Measurements from ENCODE around the gene LHX2. TPM values are rescaled to one million over a fixed set of nuclear protein-coding genes. Genes with fewer than 3 reads are reported as not detected.
A peak's percentile ranks its signal among the peaks of the same experiment; 100 is the strongest.

The LHX2 gene
- total RNA-seq, 1 experiment from 2014 or later, result not detected

GRCh38 chr9:124045830-124046177 lies 34.2 kb downstream of the LHX2 start:
- H3K27me3 Mint-ChIP-seq (ENCODE audit: low read depth), result peaks cover 71% of the 10 kb centered on the region
- H3K27ac ChIP-seq (ENCODE audit: insufficient read length, low read depth, low read length), result no peak overlapping the region

More at GRCh38 chr9:124045830-124046177, 34.2 kb downstream of the LHX2 start:
- Histone ChIP-seq H3K9ac (ENCODE audit: extremely low read depth, insufficient read length, low read length) (no peak overlapping the region), H2BK15ac (ENCODE audit: low read depth, low read length) (no peak overlapping the region), H3K23me2 (ENCODE audit: insufficient read length, low read depth, low read length, poor library complexity, severe bottlenecking) (peaks cover 3% of the 10 kb centered on the region), H2AFZ (ENCODE audit: low read length) (no peak overlapping the region), H4K20me1 (ENCODE audit: control insufficient read depth, insufficient read depth, insufficient read length) (no peaks in the 10 kb centered on the region), H4K91ac (ENCODE audit: insufficient read length, low read depth, low read length) (no peak overlapping the region), H3T11ph (ENCODE audit: low read length) (no peak overlapping the region), H3K23ac (ENCODE audit: insufficient read length, low read depth, low read length) (no peak overlapping the region), H2BK120ac (ENCODE audit: low read depth, low read length, poor library complexity, severe bottlenecking) (no peak overlapping the region), H4K5ac (ENCODE audit: insufficient read length, low read depth, low read length) (no peak overlapping the region), H3K27me3 (ENCODE audit: insufficient read depth, low read length) (no peaks in the 10 kb centered on the region; the same call in 1 of the 2 replicates), H2BK12ac (ENCODE audit: insufficient read length, low read depth, low read length) (no peak overlapping the region), H2BK20ac (ENCODE audit: low read depth, low read length, poor library complexity, severe bottlenecking) (no peak overlapping the region), H3K9me3 (ENCODE audit: control insufficient read depth, low read depth, low read length) (no peaks in the 10 kb centered on the region), H3K4ac (ENCODE audit: low read depth, low read length) (no peak overlapping the region), H3K4me2 (ENCODE audit: insufficient read depth, insufficient read length, low read length) (peak overlapping the region; percentile 28), H3K79me2 (ENCODE audit: insufficient read depth, low read length) (no peaks in the 10 kb centered on the region), H3K79me1 (ENCODE audit: insufficient read depth, low read depth, low read length, poor library complexity, severe bottlenecking) (no peaks in the 10 kb centered on the region), H4K8ac (replicated peaks; ENCODE audit: insufficient read length, low read depth, low read length) (no peak overlapping the region), H3K56ac (ENCODE audit: insufficient read length, low read depth, low read length) (no peak overlapping the region), H3K4me1 (ENCODE audit: insufficient read depth, low read length) (no peaks in the 10 kb centered on the region), H3K14ac (ENCODE audit: insufficient read depth, low read length) (no peak overlapping the region), H2AK5ac (ENCODE audit: insufficient read length, low read length) (no peak overlapping the region), H2BK5ac (ENCODE audit: insufficient read length, low read length) (no peak overlapping the region), H3K18ac (ENCODE audit: insufficient read length, low read depth, low read length) (no peak overlapping the region)
- H3K27ac Mint-ChIP-seq, result no peak overlapping the region
- no peaks in the 10 kb centered on the region; a peak in 1 of 5 replicates for H3K9me3 Mint-ChIP-seq
- WGBS (ENCODE audit: extremely low coverage, insufficient read length, low lambda C conversion rate), result no CpG with 5 or more reads among the region's 18 CpGs
- no peak for TF ChIP-seq CTCF (conservative IDR thresholded peaks at IDR 0.05)
- DNase-seq, result no peak
- no peaks in the 10 kb centered on the region for H3K36me3 Mint-ChIP-seq (ENCODE audit: insufficient read depth in 1 of 3, low read depth in 3 of 3)
- peaks cover 2% of the 10 kb centered on the region in 2 experiments; a peak in 2 of 4 replicates for H3K4me1 Mint-ChIP-seq
- H3K4me3 Mint-ChIP-seq, result peak overlapping the region; percentile 46 to 50; a peak in 2 of 5 replicates

All from H9 (cell line).